HepG2 (cell line): ENCODE results near the gene BTBD3. TPM values are rescaled to one million over a fixed set of nuclear protein-coding genes. Genes with fewer than 3 reads are reported as not detected.

Experiments used
- ATAC-seq: fragments of 200-7000 bp; cut with Tn5 transposase; 3 replicates; pipeline ENCODE4 v1.9.1; 2020; ENCODE audit warnings: mild to moderate bottlenecking, moderate library complexity
- BruUV-seq: library from RNA; stranded (reverse); fragments of 400-500 nt; replicated peaks from 2 replicates; lab custom pipeline; 2021; lab: Mats Ljungman, UMichigan
- CTCF ChIA-PET: fragments of 300-600 bp; formaldehyde crosslinking; extraction: SDS; loops from one replicate; lab custom pipeline; 2021; ENCODE audit warnings: low total read pairs, inconsistent platforms, low intra/inter-chr PET ratio; lab: Yijun Ruan, JAX
- POLR2A ChIA-PET: fragments of 350-600 bp; sonication (Branson Sonifier 250); formaldehyde crosslinking; loops from one replicate; lab custom pipeline; 2020; ENCODE audit warnings: antibody characterized with exemption, inconsistent platforms; lab: Yijun Ruan, JAX
- DNase-seq: peaks from one replicate; pipeline ENCODE4 v3.0.0-alpha.2; 2015; ENCODE audit warnings: low spot score
- FAIRE-seq: peaks from 3 replicates; lab custom pipeline; 2011; peaks lifted over from hg19 to GRCh38; lab: Jason Lieb, UNC
- H2AFZ ChIP-seq: one replicate; pipeline ENCODE4 v1.6.1; 2011; ENCODE audit warnings: low read length, inconsistent platforms
- H3K27ac ChIP-seq: fragments of 300-600 bp; 3 replicates; pipeline ENCODE4 v1.8.0; 2011; ENCODE audit warnings: mixed run types, mild to moderate bottlenecking, mixed read lengths, low read length, inconsistent platforms; ENCODE audit not compliant: insufficient read depth; ENCODE audit errors: extremely low read length
- H3K27me3 ChIP-seq, 2 experiments: fragments of 200-600 bp in 1 of 2; 2 replicates in 1 of 2; 3 replicates in 1 of 2; pipeline versions ENCODE4 v1.6.0 to v1.8.0; 2011; ENCODE audit warnings: low read length in 2 of 2, mild to moderate bottlenecking in 2 of 2, moderate library complexity in 2 of 2, inconsistent platforms in 1 of 2; ENCODE audit not compliant: insufficient read depth in 2 of 2, control insufficient read depth in 1 of 2
- H3K36me3 ChIP-seq, 2 experiments: fragments of 200-600 bp in 1 of 2; replicated peaks in 1 of 2; 2 replicates in 1 of 2; 3 replicates in 1 of 2; pipeline versions ENCODE4 v1.5.1 to v1.8.0; 2011; ENCODE audit warnings: low read length in 2 of 2, inconsistent platforms in 1 of 2; ENCODE audit not compliant: insufficient read depth in 2 of 2, control insufficient read depth in 1 of 2
- H3K4me1 ChIP-seq: 2 replicates; pipeline ENCODE4 v1.5.1; 2012; ENCODE audit warnings: low read length, inconsistent platforms; ENCODE audit not compliant: insufficient read depth
- H3K4me2 ChIP-seq: 2 replicates; pipeline ENCODE4 v1.6.0; 2011; ENCODE audit warnings: low read depth, low read length, inconsistent platforms
- H3K4me3 ChIP-seq, 3 experiments: fragments of 200-600 bp in 1 of 3; sonication (generic), shearing (Covaris generic) in 1 of 3; replicated peaks in 1 of 3; 2 replicates each; pipeline ENCODE4 v1.5.1; 2011 to 2016; ENCODE audit warnings: low read length in 3 of 3, inconsistent platforms in 2 of 3, low read depth in 2 of 3, mild to moderate bottlenecking in 2 of 3, control low read depth in 1 of 3, mixed read lengths in 1 of 3; ENCODE audit not compliant: insufficient read depth in 1 of 3
- H3K79me2 ChIP-seq: one replicate; pipeline ENCODE4 v1.6.1; 2011; ENCODE audit warnings: low read length, inconsistent platforms; ENCODE audit not compliant: insufficient read depth
- H3K9ac ChIP-seq: 2 replicates; pipeline ENCODE4 v1.6.0; 2011; ENCODE audit warnings: mild to moderate bottlenecking, low read depth, low read length, inconsistent platforms; ENCODE audit not compliant: insufficient read depth
- H3K9me3 ChIP-seq: 2 replicates; pipeline ENCODE4 v1.5.1; 2012; ENCODE audit warnings: mild to moderate bottlenecking, low read length
- H4K20me1 ChIP-seq: 2 replicates; pipeline ENCODE4 v1.6.0; 2011; ENCODE audit warnings: inconsistent platforms, mild to moderate bottlenecking, low read length, moderate library complexity; ENCODE audit not compliant: insufficient read depth
- ELF3 ChIP-seq: IDR thresholded peaks from 2 replicates; pipeline ENCODE4 v1.6.1; 2016; ENCODE audit warnings: missing genetic modification reagents, missing compliant biosample characterization
- ETV5 ChIP-seq: IDR thresholded peaks from 2 replicates; pipeline ENCODE4 v1.6.1; 2018; ENCODE audit warnings: missing biosample characterization, missing genetic modification reagents, inconsistent platforms, borderline replicate concordance
- GABPA ChIP-seq, 2 experiments: IDR thresholded peaks; 2 replicates each; pipeline ENCODE4 v1.6.1; 2011 to 2016; ENCODE audit warnings: low read depth in 2 of 2, low read length in 1 of 2, missing biosample characterization in 1 of 2, missing genetic modification characterization in 1 of 2
- NR2F1 ChIP-seq, 2 experiments: fragments of 450-650 bp in 1 of 2; formaldehyde crosslinking in 1 of 2; IDR thresholded peaks; 2 replicates each; pipeline versions ENCODE4 v1.5.0 to v1.6.1; 2016 to 2020; ENCODE audit warnings: mild to moderate bottlenecking in 1 of 2, missing compliant biosample characterization in 1 of 2, missing genetic modification reagents in 1 of 2, moderate library complexity in 1 of 2
- POGZ ChIP-seq: sonication (generic); formaldehyde crosslinking; IDR thresholded peaks from 2 replicates; pipeline ENCODE4 v1.4.0; 2020; ENCODE audit warnings: mild to moderate bottlenecking, missing genetic modification reagents
- SALL1 ChIP-seq: sonication (generic); formaldehyde crosslinking; IDR thresholded peaks from 2 replicates; pipeline ENCODE4 v1.8.0; 2022; ENCODE audit warnings: mild to moderate bottlenecking, missing genetic modification reagents
- SAP130 ChIP-seq: IDR thresholded peaks from 2 replicates; pipeline ENCODE4 v1.6.1; 2016; ENCODE audit warnings: low read depth
- SOX6 ChIP-seq, 2 experiments: fragments of 450-650 bp in 1 of 2; sonication (generic) in 1 of 2; formaldehyde crosslinking in 1 of 2; IDR thresholded peaks; 2 replicates each; pipeline versions ENCODE4 v1.4.0 to v1.6.1; 2017 to 2020; ENCODE audit warnings: antibody characterized with exemption in 1 of 2, mild to moderate bottlenecking in 1 of 2, missing genetic modification reagents in 1 of 2
- SPEN ChIP-seq: sonication (generic); formaldehyde crosslinking; IDR thresholded peaks from 2 replicates; pipeline ENCODE4 v1.5.1; 2020; ENCODE audit warnings: low read depth, mild to moderate bottlenecking, missing genetic modification reagents
- STAT5B ChIP-seq: sonication (generic); formaldehyde crosslinking; IDR thresholded peaks from 2 replicates; pipeline ENCODE4 v1.4.0; 2020; ENCODE audit warnings: missing genetic modification reagents
- THAP9 ChIP-seq: sonication (generic); formaldehyde crosslinking; IDR thresholded peaks from 2 replicates; pipeline ENCODE4; 2020; ENCODE audit warnings: missing genetic modification reagents, mild to moderate bottlenecking, borderline replicate concordance
- ZNF441 ChIP-seq: sonication (generic); formaldehyde crosslinking; IDR thresholded peaks from 2 replicates; pipeline ENCODE4 v1.7.0; 2021; ENCODE audit warnings: missing genetic modification reagents, borderline replicate concordance
- ZNF605 ChIP-seq: sonication (generic); formaldehyde crosslinking; IDR thresholded peaks from 2 replicates; pipeline ENCODE4 v1.8.0; 2022; ENCODE audit warnings: mild to moderate bottlenecking, missing genetic modification reagents
- ZSCAN25 ChIP-seq: sonication (generic); formaldehyde crosslinking; IDR thresholded peaks from 2 replicates; pipeline ENCODE4 v1.8.0; 2022; ENCODE audit warnings: mild to moderate bottlenecking, missing genetic modification reagents
- WGBS: methylation state at CpG from one replicate; pipeline ENCODE4 v1.1.6; 2017; ENCODE audit warnings: low lambda C conversion rate; 5-methylcytosine and 5-hydroxymethylcytosine counted together
- in situ Hi-C: cut with HindIII; loops from 2 replicates; pipeline ENCODE4 v1.10.0; 2017; ENCODE audit warnings: low pct_unique_long_range_greater_than_20kb; ENCODE audit not compliant: extremely low pct_ligation_motif_present
- intact Hi-C: fragments of 100-400 bp; cut with micrococcal nuclease; formaldehyde crosslinking; loops from one replicate; pipeline ENCODE4 v1.10.0; 2022; ENCODE audit not compliant: unreplicated experiment
- polyA plus RNA-seq, 8 experiments: library from polyadenylated mRNA; depleted of rRNA in 3 of 8; stranded (reverse) in 7 of 8; unstranded in 1 of 8; fragments of >200 nt; fragmentation: Illumina TruSeq in 4 of 8; extraction: Trizol in 4 of 8; gene quantifications; 2 replicates each; pipeline versions ENCODE4 v1.2.1 to v1.2.3, GENCODE V29; 2011 to 2016; ENCODE audit warnings: low read depth in 4 of 8, missing spikeins in 1 of 8, mixed read lengths in 1 of 8; ENCODE audit not compliant: insufficient read depth in 1 of 8
- total RNA-seq, 5 experiments: library from RNA; depleted of rRNA; stranded (reverse); fragments of >200 nt; fragmentation: Illumina TruSeq; extraction: Trizol; gene quantifications; 2 replicates each; pipeline ENCODE4 v1.2.3, GENCODE V29; 2016; ENCODE audit warnings: low read depth in 1 of 5
- TF ChIP-seq, protein P1 (sequence below): sonication (generic); formaldehyde crosslinking; conservative IDR thresholded peaks from 2 replicates; pipeline ENCODE4 v1.4.0; 2020; ENCODE audit warnings: missing genetic modification reagents
- TF ChIP-seq, protein P2 (sequence below): sonication (generic); formaldehyde crosslinking; IDR thresholded peaks from 2 replicates; pipeline ENCODE4 v1.4.0; 2020; ENCODE audit warnings: missing genetic modification reagents

BTBD3 gene
- total and polyA plus RNA-seq, 2 of the 13 experiments (the other 11 are each of a cell fraction or from before 2014, with no cell fraction given) = 32.2 to 41.8 TPM

DNA sequence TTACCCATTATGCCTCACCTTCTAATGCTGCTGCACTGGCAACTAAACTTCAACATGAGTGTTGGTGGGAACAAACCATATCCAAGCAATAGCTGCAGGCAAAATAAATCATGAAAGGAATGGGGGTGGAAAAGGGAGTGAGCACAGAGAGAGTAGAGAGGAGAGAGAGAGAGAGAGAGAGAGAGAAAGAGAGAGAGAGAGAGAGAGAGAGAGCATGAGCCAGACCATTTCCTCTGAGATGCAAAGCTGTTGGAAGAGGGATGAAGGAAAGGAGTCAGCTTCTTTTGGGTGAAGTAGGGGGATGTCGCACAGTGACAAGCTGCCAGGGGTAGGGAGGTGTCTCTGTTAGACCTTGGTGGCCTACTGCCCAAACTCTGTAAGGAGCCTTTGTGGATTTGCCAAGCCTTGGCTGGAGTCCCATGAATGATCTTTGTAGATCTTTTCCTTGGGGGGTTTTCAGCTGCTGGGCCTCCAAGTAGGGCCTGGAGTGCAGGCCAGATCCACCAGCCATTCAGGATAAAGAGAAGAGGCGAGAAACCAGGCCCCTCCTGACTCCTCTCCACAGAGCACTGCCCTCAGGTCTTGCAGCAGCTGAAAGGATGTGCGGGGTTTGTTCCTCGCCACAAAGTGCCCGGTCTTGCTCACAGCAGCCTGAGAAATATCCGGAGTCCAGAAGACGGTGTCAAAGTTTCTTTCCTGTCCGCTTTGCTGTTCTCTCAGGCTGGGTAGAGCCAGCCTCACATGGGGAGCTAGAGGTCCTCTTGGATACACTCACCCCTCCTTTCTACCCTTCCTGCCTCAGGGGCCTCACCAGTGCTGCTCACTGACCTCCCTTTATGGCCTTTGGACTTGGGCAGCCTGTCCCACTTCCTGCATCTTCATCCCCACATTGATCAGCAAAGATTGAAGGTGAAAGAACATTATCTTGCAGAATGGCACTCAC lies 17.8 kb downstream of the BTBD3 start:
- peak overlapping the region; percentile 52 for H3K4me2 ChIP-seq
- no peak overlapping the region for H3K27ac ChIP-seq
- H4K20me1 ChIP-seq = no peaks in the 10 kb centered on the region
- intact Hi-C loops = no loop called here
- H3K27me3 ChIP-seq = no peaks in the 10 kb centered on the region
- no peak overlapping the region for H3K9ac ChIP-seq
- ATAC-seq = peak; percentile 78
- H3K9me3 ChIP-seq = no peaks in the 10 kb centered on the region
- no peak overlapping the region for H2AFZ ChIP-seq
- no TSS peak for BruUV-seq
- in situ Hi-C loops = no loop called here
- peak; percentile 36 for FAIRE-seq
- H3K36me3 ChIP-seq = no peaks in the 10 kb centered on the region
- POLR2A ChIA-PET = no interaction called here
- CTCF ChIA-PET = no interaction called here
- H3K4me3 ChIP-seq = no peak overlapping the region; a peak in 1 of 6 replicates
- peaks cover 16% of the 10 kb centered on the region for H3K4me1 ChIP-seq
- 82% methylated on average over 8 of the region's 8 CpGs for WGBS
- no peak for DNase-seq
- H3K79me2 ChIP-seq = no peaks in the 10 kb centered on the region
- TF ChIP-seq NR2F1 (CRISPR knock-in tag; IDR thresholded peaks at IDR 0.05) (peak in 1 of 2 experiments; percentile 7; a peak in 1 of 4 replicates), ETV5 (peak; percentile 46; the same call in 1 of the 2 replicates), STAT5B (CRISPR knock-in tag) (no peak), ZNF605 (CRISPR knock-in tag) (0 out of 2 replicates have a peak, but pooled peaks have one; percentile 22), ZNF441 (CRISPR knock-in tag) (peak; percentile 51; the same call in 1 of the 2 replicates), SPEN (0 out of 2 replicates have a peak, but pooled peaks have one; percentile 31), ZSCAN25 (CRISPR knock-in tag) (peak; percentile 70; the same call in 1 of the 2 replicates), ELF3 (CRISPR knock-in tag) (peak; percentile 43; the same call in 1 of the 2 replicates), SAP130 (CRISPR knock-in tag) (peak; percentile 15; the same call in 1 of the 2 replicates), THAP9 (CRISPR knock-in tag) (no peak), GABPA (IDR thresholded peaks at IDR 0.05; ENCODE audit: low read depth, low read length) (no peak), GABPA (CRISPR knock-in tag; IDR thresholded peaks at IDR 0.05; ENCODE audit: low read depth) (peak; percentile 15; the same call in 1 of the 2 replicates), POGZ (CRISPR knock-in tag) (peak; percentile 45), SOX6 (IDR thresholded peaks at IDR 0.05) (no peak), SOX6 (CRISPR knock-in tag; IDR thresholded peaks at IDR 0.05) (peak; percentile 27; the same call in 1 of the 2 replicates), SALL1 (CRISPR knock-in tag) (peak; percentile 65; the same call in 1 of the 2 replicates)
- TF ChIP-seq, protein P1, sequence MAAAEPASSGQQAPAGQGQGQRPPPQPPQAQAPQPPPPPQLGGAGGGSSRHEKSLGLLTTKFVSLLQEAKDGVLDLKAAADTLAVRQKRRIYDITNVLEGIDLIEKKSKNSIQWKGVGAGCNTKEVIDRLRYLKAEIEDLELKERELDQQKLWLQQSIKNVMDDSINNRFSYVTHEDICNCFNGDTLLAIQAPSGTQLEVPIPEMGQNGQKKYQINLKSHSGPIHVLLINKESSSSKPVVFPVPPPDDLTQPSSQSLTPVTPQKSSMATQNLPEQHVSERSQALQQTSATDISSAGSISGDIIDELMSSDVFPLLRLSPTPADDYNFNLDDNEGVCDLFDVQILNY (CRISPR knock-in tag) = no peak
- TF ChIP-seq, protein P2, sequence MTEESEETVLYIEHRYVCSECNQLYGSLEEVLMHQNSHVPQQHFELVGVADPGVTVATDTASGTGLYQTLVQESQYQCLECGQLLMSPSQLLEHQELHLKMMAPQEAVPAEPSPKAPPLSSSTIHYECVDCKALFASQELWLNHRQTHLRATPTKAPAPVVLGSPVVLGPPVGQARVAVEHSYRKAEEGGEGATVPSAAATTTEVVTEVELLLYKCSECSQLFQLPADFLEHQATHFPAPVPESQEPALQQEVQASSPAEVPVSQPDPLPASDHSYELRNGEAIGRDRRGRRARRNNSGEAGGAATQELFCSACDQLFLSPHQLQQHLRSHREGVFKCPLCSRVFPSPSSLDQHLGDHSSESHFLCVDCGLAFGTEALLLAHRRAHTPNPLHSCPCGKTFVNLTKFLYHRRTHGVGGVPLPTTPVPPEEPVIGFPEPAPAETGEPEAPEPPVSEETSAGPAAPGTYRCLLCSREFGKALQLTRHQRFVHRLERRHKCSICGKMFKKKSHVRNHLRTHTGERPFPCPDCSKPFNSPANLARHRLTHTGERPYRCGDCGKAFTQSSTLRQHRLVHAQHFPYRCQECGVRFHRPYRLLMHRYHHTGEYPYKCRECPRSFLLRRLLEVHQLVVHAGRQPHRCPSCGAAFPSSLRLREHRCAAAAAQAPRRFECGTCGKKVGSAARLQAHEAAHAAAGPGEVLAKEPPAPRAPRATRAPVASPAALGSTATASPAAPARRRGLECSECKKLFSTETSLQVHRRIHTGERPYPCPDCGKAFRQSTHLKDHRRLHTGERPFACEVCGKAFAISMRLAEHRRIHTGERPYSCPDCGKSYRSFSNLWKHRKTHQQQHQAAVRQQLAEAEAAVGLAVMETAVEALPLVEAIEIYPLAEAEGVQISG (CRISPR knock-in tag) = 0 out of 2 replicates have a peak, but pooled peaks have one; percentile 18
